Calu3 (cell line): ENCODE measurements around the gene TMEM8B. TPM values are rescaled to one million over a fixed set of nuclear protein-coding genes. Genes with fewer than 3 reads are reported as not detected.

Experiments used
- BruUV-seq: library from RNA; stranded (reverse); fragments of 400-500 nt; replicated peaks from 2 replicates; lab custom pipeline; 2021; lab: Mats Ljungman, UMichigan
- CTCF ChIA-PET: fragments of 300-600 bp; sonication (Branson Sonifier 250); formaldehyde crosslinking; loops from one replicate; lab custom pipeline; 2022; ENCODE audit warnings: antibody characterized with exemption; lab: Charles Lee
- DNase-seq: peaks from one replicate; pipeline ENCODE4 v3.0.0; 2022
- H3K27ac Mint-ChIP-seq: one replicate; pipeline ENCODE4 v1.8.0; 2022; ENCODE audit warnings: mixed read lengths; ENCODE audit not compliant: unreplicated experiment
- H3K27me3 Mint-ChIP-seq: one replicate; pipeline ENCODE4 v1.8.0; 2022; ENCODE audit warnings: mixed read lengths; ENCODE audit not compliant: unreplicated experiment
- H3K36me3 Mint-ChIP-seq: one replicate; pipeline ENCODE4 v1.8.0; 2022; ENCODE audit warnings: mild to moderate bottlenecking, moderate library complexity, mixed read lengths; ENCODE audit not compliant: insufficient read depth, unreplicated experiment
- H3K4me1 Mint-ChIP-seq: one replicate; pipeline ENCODE4 v1.8.0; 2022; ENCODE audit warnings: mild to moderate bottlenecking, low read depth, mixed read lengths; ENCODE audit not compliant: unreplicated experiment
- H3K4me3 Mint-ChIP-seq: one replicate; pipeline ENCODE4 v1.8.0; 2022; ENCODE audit warnings: mild to moderate bottlenecking, low read depth, moderate library complexity, mixed read lengths; ENCODE audit not compliant: unreplicated experiment
- H3K9me3 Mint-ChIP-seq: one replicate; pipeline ENCODE4 v1.8.0; 2022; ENCODE audit warnings: low read depth, mixed read lengths; ENCODE audit not compliant: unreplicated experiment
- CTCF ChIP-seq: fragments of 200-600 bp; IDR thresholded peaks from one replicate; pipeline ENCODE4 v1.8.0; 2022; ENCODE audit warnings: antibody characterized with exemption; ENCODE audit not compliant: unreplicated experiment
- intact Hi-C: fragments of 100-400 bp; cut with micrococcal nuclease; formaldehyde crosslinking; loops from one replicate; pipeline ENCODE4 v1.10.0; 2022; ENCODE audit not compliant: unreplicated experiment
- total RNA-seq: library from RNA; stranded (reverse); gene quantifications from 2 replicates; pipeline ENCODE4 v1.2.3, GENCODE V29; 2022

Gene TMEM8B
- total RNA-seq, 1 experiment from 2014 or later = 2.5 TPM

- no TSS peak for BruUV-seq
- H3K27me3 Mint-ChIP-seq = no peaks in the 10 kb centered on the region
- no peak for DNase-seq
- intact Hi-C loops = no loop called here
- H3K9me3 Mint-ChIP-seq = no peaks in the 10 kb centered on the region
- peaks cover 10% of the 10 kb centered on the region for H3K36me3 Mint-ChIP-seq
- CTCF ChIA-PET = interaction anchor here (1.0 to 2.6 kb wide), 4 partner anchors 29 to 144 kb away, joined by 3 to 16 read pairs (median 4); no protein-coding TSS in a partner anchor
- H3K4me3 Mint-ChIP-seq = no peak overlapping the region
- peaks cover 5% of the 10 kb centered on the region for H3K4me1 Mint-ChIP-seq
- H3K27ac Mint-ChIP-seq = no peak overlapping the region
- TF ChIP-seq CTCF = no peak
Measured at GRCh38 chr9:35789541-35789940, 39.5 kb upstream of the TMEM8B start.

GRCh38 chr9:35790025-35790384, 39.0 kb upstream of the TMEM8B start:
- H3K27me3 Mint-ChIP-seq = no peaks in the 10 kb centered on the region
- CTCF ChIA-PET = interaction anchor here (1.0 to 2.6 kb wide), 6 partner anchors 24 to 144 kb away, joined by 3 to 16 read pairs (median 3); no protein-coding TSS in a partner anchor
- H3K9me3 Mint-ChIP-seq = no peaks in the 10 kb centered on the region
- BruUV-seq = no TSS peak
- H3K27ac Mint-ChIP-seq = no peak overlapping the region
- no peak overlapping the region for H3K4me3 Mint-ChIP-seq
- peaks cover 9% of the 10 kb centered on the region for H3K4me1 Mint-ChIP-seq
- no peak for TF ChIP-seq CTCF
- no peak for DNase-seq
- peaks cover 10% of the 10 kb centered on the region for H3K36me3 Mint-ChIP-seq
- intact Hi-C loops = loop anchor here (1.0 kb wide), 2 partner anchors 36 to 92 kb away; no protein-coding TSS in a partner anchor

- intact Hi-C loops = loop anchor here (1.0 kb wide), 2 partner anchors 36 to 92 kb away; no protein-coding TSS in a partner anchor
- Mint-ChIP-seq H3K4me3 (no peak overlapping the region), H3K9me3 (no peaks in the 10 kb centered on the region), H3K27ac (no peak overlapping the region), H3K36me3 (peaks cover 6% of the 10 kb centered on the region), H3K27me3 (no peaks in the 10 kb centered on the region), H3K4me1 (peaks cover 14% of the 10 kb centered on the region)
- CTCF ChIA-PET = interaction anchor here (0.5 to 2.6 kb wide), 8 partner anchors 23 to 145 kb away, joined by 3 to 16 read pairs (median 3); no protein-coding TSS in a partner anchor
- BruUV-seq = no TSS peak
- TF ChIP-seq CTCF = no peak
- peak; percentile 48 for DNase-seq
Measured at GRCh38 chr9:35790385-35791296, 38.4 kb upstream of the TMEM8B start.

GRCh38 chr9:35791297-35791921, 37.6 kb upstream of the TMEM8B start, which contains the start of gene NPR2:
Gene NPR2, plus strand, starts transcription at chr9:35791591. Its CDS starts 818 bp downstream, at chr9:35792409.
- Mint-ChIP-seq H3K27me3 (no peaks in the 10 kb centered on the region), H3K9me3 (no peaks in the 10 kb centered on the region), H3K4me3 (no peak within 1 kb of the TSS), H3K36me3 (peaks cover 6% of the 10 kb centered on the region), H3K27ac (no peak within 1 kb of the TSS), H3K4me1 (peaks cover 18% of the 10 kb centered on the region)
- intact Hi-C loops = no loop called here
- BruUV-seq = no TSS peak
- DNase-seq = no peak
- CTCF ChIA-PET = no interaction called here
- TF ChIP-seq CTCF = no peak
